HT-29 (cell line): ENCODE data around the gene KRTAP13-4. TPM values are rescaled to one million over a fixed set of nuclear protein-coding genes. Genes with fewer than 3 reads are reported as not detected.

Experiments used
- total RNA-seq: library from RNA; depleted of rRNA; stranded (reverse); fragments of >200 nt; shearing (Covaris generic); gene quantifications from 2 replicates; pipeline ENCODE4 v1.2.3, GENCODE V29; 2014; rRNA removed

The KRTAP13-4 gene
- total RNA-seq, 1 experiment from 2014 or later = not detected

Other genes starting within 250 kb of the KRTAP13-4 start
- gene CLDN8, start 214.1 kb upstream of the KRTAP13-4 start, total RNA-seq = not detected in 2 replicates
- not detected in 2 replicates for gene KRTAP24-1, start 147.3 kb upstream of the KRTAP13-4 start, total RNA-seq
- not detected in 2 replicates for gene KRTAP25-1, start 140.7 kb upstream of the KRTAP13-4 start, total RNA-seq
- not detected in 2 replicates for gene KRTAP26-1, start 109.9 kb upstream of the KRTAP13-4 start, total RNA-seq
- not detected in 2 replicates for gene KRTAP27-1, start 92.5 kb upstream of the KRTAP13-4 start, total RNA-seq
- gene KRTAP23-1, start 81.6 kb upstream of the KRTAP13-4 start, total RNA-seq = not detected in 2 replicates
- gene KRTAP13-2, start 57.9 kb upstream of the KRTAP13-4 start, total RNA-seq = not detected in 2 replicates
- not detected in 2 replicates for gene KRTAP13-1, start 34.2 kb upstream of the KRTAP13-4 start, total RNA-seq
- not detected in 2 replicates for gene KRTAP13-3, start 4.3 kb upstream of the KRTAP13-4 start, total RNA-seq
- not detected in 2 replicates for gene KRTAP15-1, start 10.1 kb downstream of the KRTAP13-4 start, total RNA-seq
- gene KRTAP19-1, start 50.1 kb downstream of the KRTAP13-4 start, total RNA-seq = not detected in 2 replicates
- not detected in 2 replicates for gene KRTAP19-2, start 57.2 kb downstream of the KRTAP13-4 start, total RNA-seq
- not detected in 2 replicates for gene KRTAP19-3, start 61.8 kb downstream of the KRTAP13-4 start, total RNA-seq
- gene KRTAP19-4, start 66.9 kb downstream of the KRTAP13-4 start, total RNA-seq = not detected in 2 replicates
- not detected in 2 replicates for gene KRTAP19-5, start 71.9 kb downstream of the KRTAP13-4 start, total RNA-seq
- gene KRTAP19-6, start 111.6 kb downstream of the KRTAP13-4 start, total RNA-seq = not detected in 2 replicates
- gene KRTAP19-7, start 131.1 kb downstream of the KRTAP13-4 start, total RNA-seq = not detected in 2 replicates
- not detected in 2 replicates for gene KRTAP22-2, start 160.2 kb downstream of the KRTAP13-4 start, total RNA-seq
- gene KRTAP6-3, start 162.2 kb downstream of the KRTAP13-4 start, total RNA-seq = not detected in 2 replicates
- not detected in 2 replicates for gene KRTAP6-2, start 168.7 kb downstream of the KRTAP13-4 start, total RNA-seq
- not detected in 2 replicates for gene KRTAP22-1, start 170.9 kb downstream of the KRTAP13-4 start, total RNA-seq
- gene KRTAP6-1, start 183.7 kb downstream of the KRTAP13-4 start, total RNA-seq = not detected in 2 replicates
- gene KRTAP20-1, start 186.2 kb downstream of the KRTAP13-4 start, total RNA-seq = not detected in 2 replicates
- not detected in 2 replicates for gene KRTAP20-4, start 190.4 kb downstream of the KRTAP13-4 start, total RNA-seq
- gene KRTAP20-2, start 205.0 kb downstream of the KRTAP13-4 start, total RNA-seq = not detected in 2 replicates
- not detected in 2 replicates for gene KRTAP20-3, start 212.6 kb downstream of the KRTAP13-4 start, total RNA-seq